Activated CD4-positive, CD25-positive, alpha-beta regulatory T cell (primary cell): ENCODE measurements around the gene SNX8.
"Not testable (repeated sequence)": the region's sequence is repeated elsewhere in the genome, so short reads cannot be mapped to it uniquely, and the experiment has no call there.

ENCODE experiments used
- DNase-seq, 4 experiments: peaks; one replicate each; lab custom pipeline; 2025; lab: John Stamatoyannopoulos, UW

The SNX8 gene

DNA sequence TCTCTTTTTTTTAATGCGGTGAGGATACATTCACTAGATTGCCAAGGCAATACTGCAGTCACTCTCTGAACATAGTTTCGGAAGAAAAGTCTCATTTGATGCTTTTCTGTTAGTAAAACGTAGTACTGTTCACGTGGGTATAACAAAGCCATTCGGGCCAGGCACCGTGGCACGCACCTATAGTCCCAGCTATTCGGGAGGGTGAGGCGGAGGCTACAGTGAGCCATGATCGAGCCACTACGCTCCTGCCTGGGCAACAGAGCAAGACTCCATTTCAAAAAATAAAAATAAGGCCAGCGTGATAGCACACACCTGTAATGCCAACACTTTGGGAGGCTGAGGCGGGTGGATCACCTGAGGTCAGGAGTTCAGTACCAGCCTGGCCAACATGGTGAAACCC lies 24.6 kb downstream of the SNX8 start:
- DNase-seq: no peak

DNA sequence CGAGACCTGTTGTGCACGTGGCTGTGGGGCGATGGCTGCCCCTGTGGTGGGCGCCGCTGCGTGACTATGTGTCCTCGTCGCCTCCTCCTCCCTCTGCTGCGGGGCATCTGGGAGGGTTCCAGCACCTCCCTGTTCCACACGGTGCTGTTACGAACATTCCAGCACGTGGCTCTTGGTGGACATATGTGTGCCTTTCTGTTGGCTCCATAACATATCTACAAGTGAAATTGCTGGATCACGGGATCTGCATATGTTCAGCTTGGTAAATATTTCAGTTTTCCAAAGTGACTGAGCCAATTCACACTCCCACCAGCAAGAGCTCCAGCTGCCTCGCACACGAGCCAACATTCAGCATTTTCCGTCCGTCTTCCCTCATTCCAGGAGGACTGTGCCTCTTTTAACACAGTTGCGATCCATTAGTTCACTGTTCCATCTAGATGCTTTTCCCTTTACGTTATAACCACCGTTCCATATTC lies 25.1 kb downstream of the SNX8 start:
- DNase-seq: no peak

DNA sequence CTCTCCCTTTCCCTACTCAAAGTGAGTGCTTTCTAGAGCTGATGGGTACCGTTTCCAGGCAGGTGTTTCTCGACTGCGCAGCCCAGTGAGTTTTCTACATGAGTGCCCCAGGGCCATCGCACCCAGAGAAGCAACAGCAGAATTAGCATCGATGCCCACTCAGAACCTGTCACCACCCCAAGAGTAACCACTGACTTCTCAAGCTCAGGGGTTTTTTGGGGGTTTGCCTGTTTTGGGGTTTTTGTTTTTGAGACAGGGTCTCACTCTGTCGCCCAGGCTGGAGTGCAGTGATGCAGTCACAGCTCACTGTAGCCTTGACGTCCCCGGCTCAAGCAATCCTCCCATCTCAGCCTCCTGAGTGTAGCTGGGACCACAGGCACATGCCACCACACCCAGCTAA lies 25.7 kb downstream of the SNX8 start:
- no peak for DNase-seq

DNA sequence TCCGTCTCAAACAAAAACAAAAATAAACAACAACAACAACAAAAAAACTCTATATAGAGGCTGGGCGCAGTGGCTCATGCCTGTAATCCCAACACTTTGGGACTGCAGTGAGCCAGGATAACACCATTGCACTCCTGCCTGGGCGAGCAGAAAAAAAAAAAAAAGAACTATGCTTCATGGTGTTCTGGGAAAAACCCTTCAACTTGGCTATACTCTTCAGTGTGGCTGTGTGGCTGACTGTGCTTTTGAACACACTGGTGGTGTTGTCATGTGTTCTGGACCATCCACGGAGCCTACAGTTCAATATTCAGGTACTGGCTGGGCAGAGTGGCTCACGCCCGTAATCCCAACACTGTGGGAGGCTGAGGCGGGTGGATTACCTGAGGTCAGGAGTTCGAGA lies 26.5 kb downstream of the SNX8 start:
- DNase-seq: no peak

DNA sequence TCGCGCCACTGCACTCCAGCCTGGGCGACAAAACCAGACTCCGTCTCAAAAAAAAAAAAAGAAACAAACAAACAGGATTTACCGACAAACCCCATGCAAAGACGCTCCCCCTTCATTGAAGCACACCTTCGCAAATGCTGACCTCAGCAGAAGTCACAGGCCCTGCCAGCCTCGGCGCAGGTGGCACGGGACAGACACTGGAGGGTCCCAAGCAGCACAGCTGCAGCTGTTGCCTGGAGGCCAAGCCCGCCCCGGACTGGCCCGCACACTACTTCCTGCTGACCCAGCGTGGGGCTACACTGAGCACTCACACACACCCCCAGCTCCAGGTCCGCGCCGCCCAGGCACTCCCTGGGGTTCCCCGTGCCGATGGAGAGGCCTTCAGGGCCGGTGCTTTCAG lies 31.2 kb downstream of the SNX8 start:
- no peak for DNase-seq

DNA sequence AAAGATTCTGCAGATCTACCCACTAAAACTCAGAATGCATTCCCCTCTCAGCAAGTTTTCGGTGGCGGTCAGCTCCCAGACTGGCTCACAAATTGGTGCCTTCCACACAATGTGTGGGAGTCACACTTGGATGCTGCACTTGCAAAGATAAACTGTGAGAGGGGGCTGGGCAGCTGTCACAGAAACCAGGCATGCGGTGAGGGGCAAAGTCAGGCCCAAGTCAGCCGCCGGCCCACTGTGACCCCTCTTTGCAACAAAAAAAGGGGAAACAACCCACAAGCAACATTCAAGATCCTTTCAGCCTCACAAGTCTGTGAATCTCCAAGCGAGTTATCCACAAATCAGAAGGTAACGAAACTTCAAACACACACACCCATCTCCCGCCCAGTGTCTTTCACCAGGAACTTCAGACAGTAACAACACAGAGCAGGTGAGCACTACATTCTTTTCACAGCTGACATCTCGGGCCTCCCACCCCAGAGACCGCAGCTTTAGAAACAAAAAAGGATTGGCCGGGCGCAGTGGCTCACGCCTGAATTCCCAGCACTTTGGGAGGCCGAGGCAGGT lies 32.0 kb downstream of the SNX8 start:
- no peak for DNase-seq

DNA sequence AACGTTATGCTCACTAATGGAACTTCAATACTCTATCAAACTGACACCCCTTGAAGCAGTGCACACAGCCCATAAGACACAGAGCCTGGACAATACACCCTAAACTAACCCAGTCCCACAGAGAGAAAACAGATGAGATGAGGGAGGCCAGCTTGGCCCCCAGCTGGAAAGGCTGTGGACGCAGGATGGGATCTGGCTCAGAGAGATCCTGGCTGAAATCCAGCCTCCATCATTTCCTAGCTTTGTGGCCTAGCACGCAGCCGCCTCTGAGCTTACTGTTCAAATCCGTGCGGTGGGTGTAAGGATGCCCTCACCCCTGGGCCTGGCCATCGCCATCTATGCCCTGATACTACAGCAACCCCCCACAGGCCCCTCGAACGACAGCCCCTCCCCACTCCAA lies 32.7 kb downstream of the SNX8 start:
- no peak for DNase-seq

DNA sequence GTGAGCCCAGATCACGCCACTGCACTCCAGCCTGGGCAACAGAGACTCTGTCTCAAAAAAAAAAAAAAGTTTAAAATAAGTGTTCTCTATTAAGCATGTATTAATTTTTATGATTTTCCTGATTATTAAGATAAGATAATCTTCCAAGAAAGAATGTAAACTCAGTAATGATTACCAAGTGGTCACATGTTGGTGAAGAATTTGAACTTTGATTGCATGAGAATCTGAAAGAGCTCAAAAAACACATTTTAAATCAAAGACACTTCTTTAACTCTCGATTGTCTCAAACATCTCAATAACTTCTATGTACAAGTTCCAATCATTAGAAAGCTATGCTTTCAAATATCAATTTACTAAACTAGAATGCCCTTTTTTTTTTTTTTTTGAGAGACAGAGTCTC lies 33.8 kb downstream of the SNX8 start:
- DNase-seq: no peak

DNA sequence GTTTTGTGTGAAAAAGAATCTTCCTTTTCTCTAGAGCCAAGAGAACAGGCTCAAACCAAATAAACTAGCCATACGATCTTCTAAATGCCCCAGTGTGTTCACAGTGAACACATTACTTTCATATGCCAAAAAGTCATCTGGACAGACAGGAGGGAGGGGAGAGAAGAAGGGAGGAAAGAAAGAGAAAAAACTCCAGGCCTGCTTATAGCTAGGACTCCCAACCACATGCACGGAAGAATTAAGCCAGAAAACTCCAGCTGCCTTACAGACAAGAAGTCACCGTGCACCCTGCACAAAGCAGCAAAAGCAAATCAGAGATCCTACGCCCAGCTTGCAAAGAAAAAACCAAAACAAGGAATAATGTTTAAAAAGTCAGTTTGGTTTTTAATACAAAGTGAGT lies 34.3 kb downstream of the SNX8 start:
- no peak for DNase-seq

DNA sequence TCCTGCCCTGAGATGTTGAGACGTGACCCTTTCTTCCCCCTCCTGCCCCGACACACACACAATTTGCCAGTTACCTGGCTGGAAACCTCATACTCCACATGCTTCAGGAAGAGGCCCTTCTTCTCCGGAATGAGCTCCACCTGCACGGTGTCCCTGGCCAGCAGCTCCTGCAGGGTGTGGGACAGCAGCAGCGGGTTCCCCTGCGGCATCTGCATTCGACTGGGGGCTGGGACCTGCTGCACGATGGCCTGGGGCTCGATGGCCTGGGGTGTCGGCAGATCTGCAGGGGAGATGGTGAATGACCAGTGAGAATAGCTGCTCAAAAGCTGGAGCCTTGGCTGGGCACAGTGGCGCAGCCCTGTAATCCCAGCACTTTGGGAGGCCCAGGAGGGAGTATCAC lies 36.2 kb downstream of the SNX8 start:
- no peak for DNase-seq

DNA sequence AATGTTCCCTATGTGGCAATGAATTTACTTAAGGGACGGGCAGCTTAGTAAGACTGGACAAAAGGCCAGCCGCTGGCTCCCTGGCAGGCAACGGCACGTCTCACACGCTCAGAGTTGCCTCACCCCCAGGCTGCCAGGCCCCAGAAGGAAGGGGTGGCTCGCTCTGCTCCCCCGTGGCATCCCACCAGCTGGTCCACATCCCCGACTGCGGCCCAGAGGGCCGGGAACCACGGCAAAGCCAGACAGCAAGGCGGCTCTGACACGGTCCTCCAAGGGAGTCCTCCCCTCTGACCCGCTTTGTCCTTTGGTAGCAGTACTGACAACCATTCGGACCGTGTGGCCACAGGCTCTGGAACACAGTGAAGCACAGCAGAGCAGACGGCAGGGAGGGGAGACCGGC lies 38.1 kb downstream of the SNX8 start:
- no peak for DNase-seq

DNA sequence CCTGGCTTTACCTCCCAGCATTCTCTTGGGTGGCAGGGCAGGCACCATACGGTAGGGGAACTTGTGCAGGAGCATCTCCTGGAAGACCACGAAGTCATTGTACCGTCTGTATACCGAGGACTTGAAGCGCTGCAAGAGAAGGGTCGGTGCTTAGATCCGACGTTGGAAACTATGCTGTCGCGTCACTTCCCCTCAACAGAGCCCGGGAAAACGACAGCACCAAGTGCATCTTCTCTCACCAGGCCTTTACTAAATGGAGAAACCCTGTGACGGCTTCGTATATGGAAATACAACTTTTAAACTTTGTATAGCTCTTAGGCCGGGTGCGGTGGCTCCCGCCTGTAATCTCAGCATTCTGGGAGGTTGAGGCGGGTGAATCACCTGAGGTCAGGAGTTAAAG lies 39.1 kb downstream of the SNX8 start:
- no peak for DNase-seq

DNA sequence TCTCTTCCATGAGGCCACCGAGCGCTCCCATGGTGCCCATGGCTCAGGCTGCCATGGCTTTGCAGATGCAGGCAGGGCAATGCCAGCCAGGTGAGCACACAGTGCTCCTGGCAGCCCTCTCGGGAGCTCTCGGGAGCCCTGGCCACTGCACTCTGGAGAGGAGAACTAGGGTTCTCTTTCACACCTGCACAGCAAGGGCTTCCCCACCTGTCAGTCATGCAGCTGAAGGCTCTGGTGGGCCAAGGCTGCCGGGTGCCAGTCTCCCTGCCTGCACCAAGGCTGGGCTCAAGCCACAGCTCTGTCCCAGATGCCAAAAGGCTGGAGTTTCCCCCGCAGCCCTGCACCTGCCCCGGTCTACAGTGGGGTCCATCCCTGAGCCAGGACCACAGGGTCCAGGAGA lies 39.6 kb downstream of the SNX8 start:
- DNase-seq: no peak

DNA sequence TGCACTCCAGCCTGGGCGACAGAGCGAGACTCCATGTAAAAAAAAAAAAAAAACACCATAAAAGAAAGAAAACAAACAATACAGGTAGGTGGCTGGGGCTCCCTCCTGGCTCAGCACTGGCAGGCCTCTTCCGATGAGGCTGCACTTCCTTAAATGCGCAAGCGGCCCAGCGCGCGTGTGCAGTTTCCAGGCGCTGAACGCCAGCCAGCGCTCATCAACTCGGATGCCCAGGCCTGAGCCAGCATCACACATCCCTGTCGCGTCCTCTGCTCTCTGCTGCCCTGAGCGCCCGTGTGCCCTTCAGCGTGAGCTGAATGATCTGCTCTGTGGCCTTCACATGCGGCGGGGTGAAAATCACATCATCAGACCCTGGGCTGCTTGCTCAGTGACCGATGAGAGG lies 40.4 kb downstream of the SNX8 start:
- no peak for DNase-seq

DNA sequence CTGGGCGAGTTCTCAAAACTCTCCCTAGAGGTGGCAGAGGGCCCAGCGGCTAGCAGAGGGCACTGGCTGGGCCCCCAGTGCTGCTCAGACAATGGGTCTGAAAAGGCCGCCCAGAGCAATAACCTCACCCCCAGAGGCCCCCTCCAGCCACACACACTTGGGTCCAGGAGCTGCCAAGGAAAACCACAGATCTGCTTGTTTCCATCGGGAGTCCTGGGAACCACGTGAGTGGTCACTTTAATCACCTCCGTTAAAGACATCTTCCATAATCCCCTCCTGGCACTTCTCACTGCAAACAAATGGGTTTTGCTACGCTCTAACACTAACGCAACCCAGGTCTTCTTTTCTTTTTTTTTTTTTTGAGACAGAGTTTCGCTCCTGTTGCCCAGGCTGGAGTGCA lies 42.2 kb downstream of the SNX8 start:
- no peak for DNase-seq

DNA sequence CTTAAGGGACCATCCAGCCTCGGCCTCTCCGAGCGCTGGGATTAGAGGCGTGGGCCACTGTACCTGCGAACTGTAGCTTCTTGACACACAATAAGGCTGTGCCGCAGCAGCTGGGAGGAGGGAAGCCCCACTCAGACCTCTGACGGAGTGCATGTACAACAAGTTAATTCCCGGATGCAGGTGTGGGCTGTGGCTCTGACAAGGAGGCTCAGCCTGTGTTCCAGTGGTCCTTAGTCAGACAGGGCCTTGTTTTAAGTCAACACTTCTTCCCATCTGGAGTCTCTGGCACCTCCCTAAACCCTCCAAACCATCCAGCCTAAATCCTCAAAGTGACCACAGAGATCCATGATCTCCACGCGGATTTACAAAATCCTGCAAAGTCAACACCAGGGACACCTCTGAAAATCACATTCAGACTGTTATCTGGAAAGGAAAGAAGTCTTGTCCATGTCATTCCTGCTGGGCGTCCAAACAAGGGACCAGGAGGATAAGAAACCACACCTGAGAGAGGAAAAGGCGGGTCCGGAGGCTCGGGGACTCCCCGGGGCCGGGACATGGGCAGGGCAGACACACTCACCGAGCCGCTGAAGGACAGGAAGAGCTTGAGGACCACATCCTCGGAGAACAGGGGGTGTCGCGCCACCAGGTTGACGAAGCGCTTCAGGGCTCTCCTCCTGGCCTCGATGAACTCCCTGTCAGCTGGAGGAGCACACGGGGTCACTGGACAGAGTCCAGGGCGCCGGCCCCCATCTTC lies 42.8 kb downstream of the SNX8 start:
- no peak for DNase-seq

DNA sequence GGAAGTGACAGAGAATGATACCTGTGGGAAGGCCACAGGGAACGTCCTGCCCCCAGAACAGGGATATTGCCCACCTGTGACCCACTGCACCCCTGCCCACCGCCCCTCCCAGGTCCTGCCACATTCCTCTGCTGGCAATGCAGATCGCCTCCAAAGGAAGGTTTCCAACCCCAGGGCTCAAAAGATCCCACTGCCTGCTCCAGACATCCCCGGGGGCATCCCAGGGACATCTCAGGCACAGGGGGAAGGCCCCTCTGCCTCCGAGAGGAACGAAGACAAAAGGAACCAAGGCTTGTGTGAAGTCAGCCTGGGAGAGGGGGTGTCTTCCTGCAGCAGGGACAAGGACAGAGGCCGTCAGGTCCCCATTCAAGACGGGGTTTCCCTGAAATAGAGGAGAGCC lies 43.7 kb downstream of the SNX8 start:
- DNase-seq: no peak

DNA sequence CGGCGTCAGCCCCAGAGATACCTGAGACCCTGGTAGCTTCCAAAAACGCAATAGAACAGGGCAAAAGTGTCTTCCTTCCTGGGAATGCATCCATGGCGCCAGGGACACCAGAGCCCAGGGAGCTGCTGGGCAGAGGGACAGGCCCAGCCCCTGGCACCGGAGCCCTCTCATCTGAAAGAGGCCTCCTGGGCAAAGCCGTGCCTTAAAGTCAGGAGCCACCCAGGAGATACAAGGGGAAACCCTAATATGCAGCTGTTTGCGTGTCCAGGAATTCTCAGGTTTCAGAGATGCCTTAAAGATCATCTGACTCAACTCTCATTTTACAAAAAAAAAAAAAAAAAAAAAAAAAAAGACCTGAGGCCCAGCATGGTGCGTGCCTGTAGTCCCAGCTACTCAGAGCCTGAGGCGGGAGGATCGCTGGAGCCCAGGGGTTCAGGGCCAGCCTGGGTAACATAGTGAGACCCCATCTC lies 44.2 kb downstream of the SNX8 start:
- no peak for DNase-seq

DNA sequence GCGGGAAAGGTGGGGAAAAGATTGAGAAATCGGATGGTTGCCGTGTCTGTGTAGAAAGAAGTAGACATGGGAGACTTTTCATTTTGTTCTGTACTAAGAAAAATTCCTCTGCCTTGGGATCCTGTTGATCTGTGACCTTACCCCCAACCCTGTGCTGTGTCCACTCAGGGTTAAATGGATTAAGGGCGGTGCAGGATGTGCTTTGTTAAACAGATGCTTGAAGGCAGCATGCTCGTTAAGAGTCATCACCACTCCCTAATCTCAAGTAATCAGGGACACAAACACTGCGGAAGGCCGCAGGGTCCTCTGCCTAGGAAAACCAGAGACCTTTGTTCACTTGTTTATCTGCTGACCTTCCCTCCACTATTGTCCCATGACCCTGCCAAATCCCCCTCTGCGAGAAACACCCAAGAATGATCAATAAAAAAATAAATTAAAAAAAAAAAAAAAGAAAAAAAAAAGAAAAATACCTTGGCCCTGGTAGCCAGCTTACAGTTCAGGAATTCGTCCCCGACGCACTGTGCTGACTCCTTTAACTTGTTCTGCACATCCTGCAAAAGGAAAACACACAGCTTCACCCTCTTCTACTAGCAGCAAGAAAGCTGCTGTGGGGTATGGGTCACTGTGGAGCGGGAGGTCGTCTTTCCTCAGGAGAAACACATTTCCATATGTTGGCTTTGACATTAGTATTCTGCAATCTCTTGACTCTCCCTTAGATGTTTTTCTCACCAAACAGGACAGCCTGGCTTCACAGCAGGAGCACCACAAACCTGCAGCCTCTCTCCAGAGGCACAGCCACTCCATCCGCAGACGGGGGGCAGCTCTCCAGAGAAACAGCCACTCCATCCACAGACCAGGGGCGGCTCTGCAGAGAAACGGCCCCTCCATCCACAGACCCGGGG lies 44.9 kb downstream of the SNX8 start:
- not testable (repeated sequence) for DNase-seq

DNA sequence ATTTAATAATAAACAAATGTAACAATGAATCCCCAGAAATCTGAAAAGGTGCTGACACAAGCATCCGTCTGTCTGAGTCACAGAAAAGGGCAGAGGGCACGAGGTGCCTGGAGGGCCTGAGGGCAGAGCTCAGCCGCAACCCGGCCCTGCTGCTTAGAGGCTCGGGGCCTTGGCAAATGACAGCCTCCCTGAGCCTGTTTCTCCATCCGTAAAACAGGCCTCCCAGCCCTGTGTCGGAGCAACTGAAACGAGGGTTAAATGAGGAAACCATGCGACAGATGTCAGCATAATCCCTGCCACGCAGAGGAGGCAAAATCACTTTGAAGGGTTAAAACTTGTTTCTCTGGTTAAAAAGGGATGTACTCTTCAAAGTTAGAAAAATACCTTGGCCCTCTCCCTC lies 47.3 kb downstream of the SNX8 start:
- DNase-seq: no peak

DNA sequence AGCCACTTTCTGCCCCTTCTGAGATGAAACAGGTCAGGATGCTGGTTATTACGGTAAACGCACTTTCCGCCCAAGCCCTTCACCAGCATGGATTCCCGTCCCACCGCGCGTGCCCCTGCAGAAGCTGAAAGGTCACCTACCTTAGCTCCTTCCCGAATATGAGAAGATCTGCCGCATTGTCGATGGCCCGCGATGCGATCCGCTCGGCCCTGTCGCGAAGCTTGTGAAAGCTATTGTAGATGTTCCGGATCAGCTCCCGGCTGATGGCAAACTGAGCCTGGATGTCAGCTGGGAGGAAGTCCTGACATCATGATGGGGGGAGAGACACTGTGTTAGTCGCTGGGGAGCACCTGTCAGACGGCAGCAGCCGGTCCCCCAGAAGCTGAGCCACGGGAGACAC lies 50.1 kb downstream of the SNX8 start:
- DNase-seq: no peak

DNA sequence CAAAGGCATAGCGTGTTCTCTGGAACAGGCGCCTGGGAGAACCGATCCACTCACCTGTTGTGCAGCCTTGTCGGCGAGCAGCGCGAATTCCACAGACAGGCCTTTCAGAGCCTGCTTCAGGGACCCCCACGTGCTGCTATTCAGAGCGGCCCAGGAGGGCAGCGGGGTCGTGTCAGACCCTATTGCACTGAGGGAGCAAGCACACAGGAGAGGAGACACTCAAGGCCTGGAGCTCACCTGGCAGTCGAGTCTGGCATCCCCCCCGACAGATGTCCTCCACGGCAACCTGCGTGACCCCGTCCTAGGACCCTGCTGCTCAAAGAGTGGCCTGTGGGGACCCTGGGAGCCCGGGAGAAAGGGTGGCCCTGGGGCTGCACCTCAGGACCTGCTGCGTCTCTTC lies 51.1 kb downstream of the SNX8 start:
- DNase-seq: no peak

DNA sequence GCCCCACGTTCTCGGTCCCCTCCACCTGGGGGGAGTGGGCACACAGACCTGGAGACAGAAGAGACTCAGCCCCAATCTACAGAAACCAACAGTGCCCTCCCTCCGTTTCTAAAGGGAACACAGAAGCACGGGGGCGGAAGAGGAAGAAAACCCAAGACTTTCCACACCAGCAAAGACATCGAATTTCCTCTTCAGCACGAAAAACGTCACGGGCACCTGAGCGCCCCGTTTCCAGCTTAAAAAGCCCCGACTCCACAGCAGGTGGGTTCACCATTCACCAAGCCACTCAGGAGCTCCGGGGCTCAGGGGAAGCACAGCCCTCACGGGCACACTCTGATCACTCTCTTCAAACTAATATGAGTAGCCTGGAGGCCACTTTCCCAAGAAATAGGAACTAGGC lies 52.6 kb downstream of the SNX8 start:
- DNase-seq: no peak
